ENCODE results near the gene C2CD2.

GRCh38 chr21:41927727-41928409 is 25.9 kb downstream of the C2CD2 start:
- TF ChIP-seq CTCF (IDR thresholded peaks at IDR 0.05) (no peak), POLR2A (IDR thresholded peaks at IDR 0.05) (no peak)
